ENCODE results near the gene DYNC1I1.

DNA sequence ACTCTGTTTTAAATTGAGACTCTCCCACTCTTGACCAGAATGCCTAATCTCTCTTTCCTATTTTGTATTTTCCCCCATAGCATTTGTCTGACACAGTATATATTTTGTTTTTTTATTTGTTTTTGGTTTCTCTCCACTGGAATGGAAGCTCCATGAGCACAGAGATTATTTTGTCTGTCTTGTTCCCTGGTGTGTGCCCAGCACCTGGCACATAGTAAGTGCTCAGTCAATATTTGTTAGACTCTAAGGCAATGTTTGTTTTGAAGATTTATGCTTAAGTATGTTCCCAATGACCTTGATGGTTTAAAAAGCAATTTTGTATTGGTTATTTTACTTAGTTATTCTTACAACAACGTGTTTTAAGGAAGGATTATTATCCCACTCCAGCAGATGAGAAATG, 201.8 kb downstream of the DYNC1I1 start:
- TF ChIP-seq, protein P1, sequence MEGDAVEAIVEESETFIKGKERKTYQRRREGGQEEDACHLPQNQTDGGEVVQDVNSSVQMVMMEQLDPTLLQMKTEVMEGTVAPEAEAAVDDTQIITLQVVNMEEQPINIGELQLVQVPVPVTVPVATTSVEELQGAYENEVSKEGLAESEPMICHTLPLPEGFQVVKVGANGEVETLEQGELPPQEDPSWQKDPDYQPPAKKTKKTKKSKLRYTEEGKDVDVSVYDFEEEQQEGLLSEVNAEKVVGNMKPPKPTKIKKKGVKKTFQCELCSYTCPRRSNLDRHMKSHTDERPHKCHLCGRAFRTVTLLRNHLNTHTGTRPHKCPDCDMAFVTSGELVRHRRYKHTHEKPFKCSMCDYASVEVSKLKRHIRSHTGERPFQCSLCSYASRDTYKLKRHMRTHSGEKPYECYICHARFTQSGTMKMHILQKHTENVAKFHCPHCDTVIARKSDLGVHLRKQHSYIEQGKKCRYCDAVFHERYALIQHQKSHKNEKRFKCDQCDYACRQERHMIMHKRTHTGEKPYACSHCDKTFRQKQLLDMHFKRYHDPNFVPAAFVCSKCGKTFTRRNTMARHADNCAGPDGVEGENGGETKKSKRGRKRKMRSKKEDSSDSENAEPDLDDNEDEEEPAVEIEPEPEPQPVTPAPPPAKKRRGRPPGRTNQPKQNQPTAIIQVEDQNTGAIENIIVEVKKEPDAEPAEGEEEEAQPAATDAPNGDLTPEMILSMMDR (conservative IDR thresholded peaks at IDR 0.05 in 1 of 2, IDR thresholded peaks at IDR 0.05 in 1 of 2; ENCODE audit: low read depth in 1 of 2, low read length in 2 of 2), result no peak
- TF ChIP-seq EZH2 (IDR thresholded peaks at IDR 0.05; ENCODE audit: low read length, missing control alignments), result no peak

All from fibroblast of lung (primary cell).